HEK293 (cell line): ENCODE measurements around the gene IGFL2.

ENCODE experiments used
- CTCF ChIA-PET: fragments of 350-600 bp; formaldehyde crosslinking; extraction: SDS; loops from one replicate; lab custom pipeline; 2021; ENCODE audit warnings: antibody characterized with exemption; lab: Yijun Ruan, JAX
- POLR2A ChIA-PET: fragments of 300-600 bp; formaldehyde crosslinking; extraction: SDS; loops from one replicate; lab custom pipeline; 2020; ENCODE audit warnings: antibody characterized with exemption, inconsistent platforms; lab: Yijun Ruan, JAX
- H3K27ac ChIP-seq: fragments of 200-500 bp; sonication (Bioruptor generic); 2 replicates; pipeline ENCODE4 v1.5.1; 2014; ENCODE audit warnings: low read depth, low read length, control low read depth, inconsistent platforms; ENCODE audit errors: extremely low read depth
- H3K36me3 ChIP-seq, 2 experiments: fragments of 200-500 bp in 1 of 2; sonication (Bioruptor generic) in 1 of 2; 1 replicate in 1 of 2; 2 replicates in 1 of 2; pipeline ENCODE4 v1.5.1; 2014 to 2017; ENCODE audit warnings: inconsistent platforms in 2 of 2, low read length in 2 of 2; ENCODE audit not compliant: control insufficient read depth in 2 of 2, insufficient read depth in 1 of 2
- H3K4me1 ChIP-seq: fragments of 200-500 bp; sonication (Bioruptor generic); 2 replicates; pipeline ENCODE4 v1.5.1; 2014; ENCODE audit warnings: mild to moderate bottlenecking, low read length, inconsistent platforms; ENCODE audit not compliant: control insufficient read depth, insufficient read depth
- H3K4me3 ChIP-seq: 2 replicates; pipeline ENCODE4 v1.5.1; 2011; ENCODE audit warnings: low read depth, mild to moderate bottlenecking, control low read depth, low read length, moderate library complexity
- H3K9me3 ChIP-seq: fragments of 200-500 bp; sonication (Bioruptor generic); 2 replicates; pipeline ENCODE4 v1.5.1; 2014; ENCODE audit warnings: low read depth, low read length, inconsistent platforms; ENCODE audit not compliant: control insufficient read depth, insufficient read depth
- AEBP2 ChIP-seq: fragments of 450-650 bp; formaldehyde crosslinking; IDR thresholded peaks from 2 replicates; pipeline ENCODE4 v1.5.1; 2016; ENCODE audit warnings: missing biosample characterization, missing genetic modification characterization, borderline replicate concordance
- FEZF1 ChIP-seq: fragments of 450-650 bp; formaldehyde crosslinking; IDR thresholded peaks from 2 replicates; pipeline ENCODE4 v1.5.1; 2016; ENCODE audit warnings: missing biosample characterization, missing genetic modification characterization
- GLIS1 ChIP-seq: fragments of 450-650 bp; formaldehyde crosslinking; IDR thresholded peaks from 2 replicates; pipeline ENCODE4 v1.5.1; 2016; ENCODE audit warnings: missing biosample characterization, missing genetic modification characterization
- HOXA7 ChIP-seq: sonication (generic); formaldehyde crosslinking; IDR thresholded peaks from 2 replicates; pipeline ENCODE4 v1.8.1; 2022; ENCODE audit warnings: missing genetic modification reagents, borderline replicate concordance
- OSR2 ChIP-seq: fragments of 450-650 bp; formaldehyde crosslinking; IDR thresholded peaks from 2 replicates; pipeline ENCODE4 v1.5.1; 2016; ENCODE audit warnings: missing biosample characterization, missing genetic modification characterization
- REST ChIP-seq: fragments of 450-650 bp; formaldehyde crosslinking; IDR thresholded peaks from 2 replicates; pipeline ENCODE4 v1.5.1; 2016; ENCODE audit warnings: missing biosample characterization, missing genetic modification characterization
- SALL2 ChIP-seq: fragments of 450-650 bp; formaldehyde crosslinking; IDR thresholded peaks from 2 replicates; pipeline ENCODE4 v1.5.0; 2017; ENCODE audit warnings: missing biosample characterization, mild to moderate bottlenecking, missing genetic modification characterization, borderline replicate concordance
- YY1 ChIP-seq: fragments of 450-650 bp; formaldehyde crosslinking; IDR thresholded peaks from 2 replicates; pipeline ENCODE4 v1.5.1; 2018; ENCODE audit warnings: missing biosample characterization, missing genetic modification characterization
- ZBTB21 ChIP-seq: fragments of 450-650 bp; formaldehyde crosslinking; IDR thresholded peaks from 2 replicates; pipeline ENCODE4 v1.5.1; 2017; ENCODE audit warnings: missing biosample characterization, missing genetic modification characterization
- ZNF121 ChIP-seq: fragments of 450-650 bp; formaldehyde crosslinking; IDR thresholded peaks from 2 replicates; pipeline ENCODE4 v1.5.1; 2016; ENCODE audit warnings: missing biosample characterization, missing genetic modification characterization
- ZNF148 ChIP-seq: fragments of 450-650 bp; formaldehyde crosslinking; IDR thresholded peaks from 2 replicates; pipeline ENCODE4 v1.5.0; 2017; ENCODE audit warnings: missing biosample characterization, missing genetic modification characterization, borderline replicate concordance
- ZNF214 ChIP-seq: fragments of 450-650 bp; formaldehyde crosslinking; IDR thresholded peaks from 2 replicates; pipeline ENCODE4 v1.5.1; 2017; ENCODE audit warnings: missing biosample characterization, mild to moderate bottlenecking, missing genetic modification characterization, borderline replicate concordance
- ZNF223 ChIP-seq: fragments of 450-650 bp; formaldehyde crosslinking; IDR thresholded peaks from 2 replicates; pipeline ENCODE4 v1.5.1; 2016; ENCODE audit warnings: missing biosample characterization, missing genetic modification characterization
- ZNF23 ChIP-seq: fragments of 450-650 bp; formaldehyde crosslinking; IDR thresholded peaks from 2 replicates; pipeline ENCODE4 v1.5.1; 2016; ENCODE audit warnings: missing biosample characterization, missing genetic modification characterization, borderline replicate concordance
- ZNF24 ChIP-seq: fragments of 450-650 bp; formaldehyde crosslinking; IDR thresholded peaks from 2 replicates; pipeline ENCODE4 v1.5.1; 2016; ENCODE audit warnings: missing biosample characterization, missing genetic modification characterization
- ZNF311 ChIP-seq: fragments of 450-650 bp; formaldehyde crosslinking; IDR thresholded peaks from 2 replicates; pipeline ENCODE4 v1.5.1; 2017; ENCODE audit warnings: missing biosample characterization, missing genetic modification characterization, borderline replicate concordance
- ZNF366 ChIP-seq: fragments of 450-650 bp; formaldehyde crosslinking; conservative IDR thresholded peaks from 2 replicates; pipeline ENCODE4 v1.5.1; 2016; ENCODE audit warnings: missing biosample characterization, missing genetic modification characterization
- ZNF555 ChIP-seq: fragments of 450-650 bp; formaldehyde crosslinking; conservative IDR thresholded peaks from 2 replicates; pipeline ENCODE4 v1.5.1; 2017; ENCODE audit warnings: missing biosample characterization, mild to moderate bottlenecking, missing genetic modification characterization, inconsistent platforms
- ZNF639 ChIP-seq: fragments of 450-650 bp; formaldehyde crosslinking; IDR thresholded peaks from 2 replicates; pipeline ENCODE4 v1.5.1; 2016; ENCODE audit warnings: missing biosample characterization, missing genetic modification characterization
- ZNF707 ChIP-seq: fragments of 450-650 bp; formaldehyde crosslinking; IDR thresholded peaks from 2 replicates; pipeline ENCODE4 v1.5.1; 2016; ENCODE audit warnings: missing biosample characterization, missing genetic modification characterization
- ZNF76 ChIP-seq: fragments of 450-650 bp; formaldehyde crosslinking; IDR thresholded peaks from 2 replicates; pipeline ENCODE4; 2016; ENCODE audit warnings: low read depth, missing biosample characterization, missing genetic modification characterization, borderline replicate concordance
- ZNF777 ChIP-seq: fragments of 450-650 bp; formaldehyde crosslinking; IDR thresholded peaks from 2 replicates; pipeline ENCODE4 v1.5.1; 2017; ENCODE audit warnings: missing biosample characterization, missing genetic modification characterization, borderline replicate concordance
- ZSCAN5A ChIP-seq: fragments of 450-650 bp; formaldehyde crosslinking; IDR thresholded peaks from 2 replicates; pipeline ENCODE4 v1.5.1; 2016; ENCODE audit warnings: missing biosample characterization, missing genetic modification characterization

IGFL2 gene

GRCh38 chr19:46126086-46126580, 21.9 kb upstream of the IGFL2 start:
- CTCF ChIA-PET: interaction anchor here (1.0 to 1.8 kb wide), 5 partner anchors 44 to 155 kb away, joined by 3 to 7 read pairs (median 3); no protein-coding TSS in a partner anchor

GRCh38 chr19:46131485-46132143, 16.4 kb upstream of the IGFL2 start:
- Histone ChIP-seq H3K27ac (no peak overlapping the region), H3K4me3 (no peak overlapping the region), H3K4me1 (peaks cover 10% of the 10 kb centered on the region), H3K36me3 (no peaks in the 10 kb centered on the region), H3K9me3 (no peaks in the 10 kb centered on the region; the same call in 1 of the 2 replicates)
- ChIA-PET CTCF (interaction anchor here (0.6 to 1.5 kb wide), 4 partner anchors 30 to 490 kb away, joined by 3 to 4 read pairs (median 3); no protein-coding TSS in a partner anchor), POLR2A (no interaction called here)
- TF ChIP-seq SALL2 (tag by site-specific recombination): no peak
- no peak for TF ChIP-seq ZNF121 (tag by site-specific recombination)
- no peak for TF ChIP-seq HOXA7 (CRISPR knock-in tag)
- no peak for TF ChIP-seq ZNF311 (tag by site-specific recombination)
- no peak for TF ChIP-seq ZNF148
- TF ChIP-seq ZBTB21 (tag by site-specific recombination): no peak
- TF ChIP-seq ZNF223 (tag by site-specific recombination): no peak
- no peak for TF ChIP-seq ZNF639
- TF ChIP-seq ZNF707 (tag by site-specific recombination): no peak

More at GRCh38 chr19:46126086-46126580, 21.9 kb upstream of the IGFL2 start:
- TF ChIP-seq ZNF214 (tag by site-specific recombination) (no peak), ZNF24 (no peak), ZNF23 (no peak), ZNF555 (tag by site-specific recombination) (no peak), ZNF777 (tag by site-specific recombination) (no peak), OSR2 (tag by site-specific recombination) (no peak), GLIS1 (tag by site-specific recombination) (no peak), ZSCAN5A (tag by site-specific recombination) (no peak), AEBP2 (tag by site-specific recombination) (no peak), YY1 (no peak), ZNF76 (tag by site-specific recombination) (no peak), ZNF366 (tag by site-specific recombination) (no peak), FEZF1 (tag by site-specific recombination) (no peak), REST (tag by site-specific recombination) (no peak)
- TF ChIP-seq, all 188 proteins: peak for 0
- Histone ChIP-seq H3K9me3 (no peaks in the 10 kb centered on the region), H3K4me1 (peaks cover 9% of the 10 kb centered on the region; the same call in 1 of the 2 replicates), H3K4me3 (no peak overlapping the region), H3K36me3 (no peaks in the 10 kb centered on the region), H3K27ac (no peak overlapping the region)
- POLR2A ChIA-PET: no interaction called here
